ENCODE data around the gene SYVN1.

SYVN1 gene

DNA sequence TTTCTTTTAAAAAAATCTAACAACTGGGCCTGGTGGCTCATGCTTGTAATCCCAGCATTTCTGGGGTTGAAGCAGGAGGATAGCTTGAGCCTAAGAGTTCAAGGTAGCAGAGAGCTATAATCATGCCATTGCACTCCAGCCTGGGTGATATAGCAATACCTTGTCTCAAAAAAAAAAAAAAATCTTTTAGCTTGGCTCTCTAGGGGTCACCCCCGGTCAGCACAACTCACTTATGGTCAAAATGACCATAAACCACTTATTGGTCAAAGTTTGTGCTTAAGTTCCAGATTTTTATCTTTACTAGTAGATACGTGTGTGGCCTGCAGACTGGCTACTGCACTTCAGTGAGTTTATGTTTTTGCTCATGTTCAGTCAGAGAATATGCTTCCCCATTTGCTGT, 29.4 kb upstream of the SYVN1 start:
- TF ChIP-seq, protein P1, sequence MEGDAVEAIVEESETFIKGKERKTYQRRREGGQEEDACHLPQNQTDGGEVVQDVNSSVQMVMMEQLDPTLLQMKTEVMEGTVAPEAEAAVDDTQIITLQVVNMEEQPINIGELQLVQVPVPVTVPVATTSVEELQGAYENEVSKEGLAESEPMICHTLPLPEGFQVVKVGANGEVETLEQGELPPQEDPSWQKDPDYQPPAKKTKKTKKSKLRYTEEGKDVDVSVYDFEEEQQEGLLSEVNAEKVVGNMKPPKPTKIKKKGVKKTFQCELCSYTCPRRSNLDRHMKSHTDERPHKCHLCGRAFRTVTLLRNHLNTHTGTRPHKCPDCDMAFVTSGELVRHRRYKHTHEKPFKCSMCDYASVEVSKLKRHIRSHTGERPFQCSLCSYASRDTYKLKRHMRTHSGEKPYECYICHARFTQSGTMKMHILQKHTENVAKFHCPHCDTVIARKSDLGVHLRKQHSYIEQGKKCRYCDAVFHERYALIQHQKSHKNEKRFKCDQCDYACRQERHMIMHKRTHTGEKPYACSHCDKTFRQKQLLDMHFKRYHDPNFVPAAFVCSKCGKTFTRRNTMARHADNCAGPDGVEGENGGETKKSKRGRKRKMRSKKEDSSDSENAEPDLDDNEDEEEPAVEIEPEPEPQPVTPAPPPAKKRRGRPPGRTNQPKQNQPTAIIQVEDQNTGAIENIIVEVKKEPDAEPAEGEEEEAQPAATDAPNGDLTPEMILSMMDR (IDR thresholded peaks at IDR 0.05; ENCODE audit: low read depth, low read length): no peak
- TF ChIP-seq EZH2phosphoT487 (IDR thresholded peaks at IDR 0.05; ENCODE audit: low read depth): no peak
- Histone ChIP-seq H3K9ac (ENCODE audit: low read length) (no peak overlapping the region), H3K4me2 (ENCODE audit: low read length) (no peak overlapping the region), H3K4me3 (ENCODE audit: low read length) (no peak overlapping the region), H3K4me1 (ENCODE audit: low read length) (peaks cover 9% of the 10 kb centered on the region), H3K36me3 (replicated peaks; ENCODE audit: low read depth, low read length) (no peaks in the 10 kb centered on the region), H3K27me3 (ENCODE audit: low read depth, low read length) (no peaks in the 10 kb centered on the region), H3K27ac (ENCODE audit: low read length) (no peak overlapping the region), H2AFZ (ENCODE audit: low read depth, low read length) (no peak overlapping the region), H3K79me2 (ENCODE audit: low read length) (no peaks in the 10 kb centered on the region), H4K20me1 (ENCODE audit: insufficient read depth, low read length) (no peaks in the 10 kb centered on the region), H3K9me3 (ENCODE audit: insufficient read depth, low read length) (no peaks in the 10 kb centered on the region)

DNA sequence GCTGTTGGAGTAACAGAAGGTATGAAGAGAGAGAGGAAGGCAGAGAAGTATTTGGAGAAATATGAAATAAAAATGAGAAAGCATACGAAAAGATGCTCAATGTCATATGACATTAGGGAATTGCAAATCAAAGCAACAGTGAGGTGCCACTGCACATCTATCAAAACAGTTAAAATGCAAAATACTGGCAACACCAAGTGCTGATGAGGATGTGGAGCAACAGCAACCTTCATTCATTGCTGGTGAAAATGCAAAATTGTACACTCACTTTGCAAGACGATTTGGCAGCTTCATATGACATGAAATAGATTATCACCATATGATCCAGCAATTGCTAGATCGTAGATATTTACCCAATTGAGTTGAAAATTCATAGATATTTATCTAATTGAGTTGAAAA, 26.3 kb upstream of the SYVN1 start:
- no peak overlapping the region for H3K27ac ChIP-seq (ENCODE audit: low read length)
- no peak overlapping the region for H2AFZ ChIP-seq (ENCODE audit: low read depth, low read length)
- peaks cover 10% of the 10 kb centered on the region for H3K4me1 ChIP-seq (ENCODE audit: low read length)
- H4K20me1 ChIP-seq (ENCODE audit: insufficient read depth, low read length): no peaks in the 10 kb centered on the region
- no peaks in the 10 kb centered on the region for H3K27me3 ChIP-seq (ENCODE audit: low read depth, low read length)
- TF ChIP-seq, protein P1 (IDR thresholded peaks at IDR 0.05; ENCODE audit: low read depth, low read length): no peak
- no peak for TF ChIP-seq EZH2phosphoT487 (IDR thresholded peaks at IDR 0.05; ENCODE audit: low read depth)
- no peaks in the 10 kb centered on the region for H3K9me3 ChIP-seq (ENCODE audit: insufficient read depth, low read length)
- H3K36me3 ChIP-seq (replicated peaks; ENCODE audit: low read depth, low read length): no peaks in the 10 kb centered on the region
- no peaks in the 10 kb centered on the region for H3K79me2 ChIP-seq (ENCODE audit: low read length)
- no peak overlapping the region for H3K4me3 ChIP-seq (ENCODE audit: low read length)
- no peak overlapping the region for H3K4me2 ChIP-seq (ENCODE audit: low read length)
- H3K9ac ChIP-seq (ENCODE audit: low read length): no peak overlapping the region

DNA sequence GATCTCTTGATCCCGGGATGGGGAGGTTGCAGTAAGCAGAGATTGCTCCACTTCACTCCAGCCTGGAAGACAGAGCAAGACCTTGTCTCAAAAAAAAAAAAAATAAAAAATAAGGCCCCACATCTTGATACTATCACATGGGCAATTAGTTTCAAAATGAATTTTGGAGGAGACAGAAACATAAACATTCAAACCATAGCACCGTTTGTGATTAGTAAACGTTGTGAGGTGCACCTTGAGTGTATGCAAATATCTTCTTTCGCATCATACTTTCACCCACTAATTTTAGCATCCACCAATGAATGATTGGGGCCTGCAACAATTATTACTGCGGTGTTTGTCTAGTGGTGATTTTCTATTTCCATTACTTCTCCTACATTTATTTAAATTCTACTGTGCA, 24.7 kb upstream of the SYVN1 start:
- Histone ChIP-seq H3K27ac (ENCODE audit: low read length) (no peak overlapping the region), H3K9me3 (ENCODE audit: insufficient read depth, low read length) (no peaks in the 10 kb centered on the region), H3K4me2 (ENCODE audit: low read length) (no peak overlapping the region), H3K27me3 (ENCODE audit: low read depth, low read length) (no peaks in the 10 kb centered on the region), H4K20me1 (ENCODE audit: insufficient read depth, low read length) (no peaks in the 10 kb centered on the region), H3K79me2 (ENCODE audit: low read length) (no peaks in the 10 kb centered on the region), H3K36me3 (replicated peaks; ENCODE audit: low read depth, low read length) (no peaks in the 10 kb centered on the region), H3K4me1 (ENCODE audit: low read length) (peaks cover 10% of the 10 kb centered on the region), H3K9ac (ENCODE audit: low read length) (no peak overlapping the region), H2AFZ (ENCODE audit: low read depth, low read length) (no peak overlapping the region), H3K4me3 (ENCODE audit: low read length) (no peak overlapping the region)
- TF ChIP-seq EZH2phosphoT487 (IDR thresholded peaks at IDR 0.05; ENCODE audit: low read depth): no peak
- TF ChIP-seq, protein P1 (IDR thresholded peaks at IDR 0.05; ENCODE audit: low read depth, low read length): no peak

DNA sequence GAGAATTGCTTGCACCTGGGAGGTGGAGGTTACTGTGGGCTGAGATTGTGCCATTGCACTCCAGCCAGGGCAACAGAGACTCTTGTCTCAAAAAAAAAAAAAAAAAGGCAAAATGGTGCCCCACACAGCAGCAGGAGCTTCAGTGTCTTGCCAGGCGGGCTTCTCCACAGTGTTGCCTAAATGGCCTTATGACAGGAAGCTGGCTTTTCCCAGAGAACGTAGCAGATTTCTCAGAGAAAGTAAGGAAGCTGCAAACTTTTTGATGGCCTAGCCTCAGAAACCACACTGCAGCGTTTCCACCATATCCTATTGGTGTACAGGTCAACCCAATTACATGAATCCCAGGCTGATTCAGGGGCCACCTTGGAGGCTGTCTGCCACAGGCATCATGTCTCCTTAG, 23.0 kb upstream of the SYVN1 start:
- TF ChIP-seq, protein P1 (IDR thresholded peaks at IDR 0.05; ENCODE audit: low read depth, low read length): no peak
- no peak for TF ChIP-seq EZH2phosphoT487 (IDR thresholded peaks at IDR 0.05; ENCODE audit: low read depth)
- H3K36me3 ChIP-seq (replicated peaks; ENCODE audit: low read depth, low read length): no peaks in the 10 kb centered on the region
- no peaks in the 10 kb centered on the region for H4K20me1 ChIP-seq (ENCODE audit: insufficient read depth, low read length)
- no peak overlapping the region for H3K4me3 ChIP-seq (ENCODE audit: low read length)
- no peak overlapping the region for H3K9ac ChIP-seq (ENCODE audit: low read length)
- no peak overlapping the region for H2AFZ ChIP-seq (ENCODE audit: low read depth, low read length)
- no peak overlapping the region for H3K27ac ChIP-seq (ENCODE audit: low read length)
- H3K79me2 ChIP-seq (ENCODE audit: low read length): no peaks in the 10 kb centered on the region
- peaks cover 13% of the 10 kb centered on the region for H3K4me1 ChIP-seq (ENCODE audit: low read length)
- no peak overlapping the region for H3K4me2 ChIP-seq (ENCODE audit: low read length)
- H3K9me3 ChIP-seq (ENCODE audit: insufficient read depth, low read length): no peaks in the 10 kb centered on the region
- H3K27me3 ChIP-seq (ENCODE audit: low read depth, low read length): no peaks in the 10 kb centered on the region

Data from OCI-LY3 (cell line).